Measurements from ENCODE around the gene WSCD2.

Gene WSCD2

GRCh38 chr12:108232565-108232964 is 103.5 kb downstream of the WSCD2 start:
- DNase-seq (ENCODE audit: low read depth, low spot score): no peak

GRCh38 chr12:108234158-108234557 is 105.1 kb downstream of the WSCD2 start:
- no peak for DNase-seq (ENCODE audit: low read depth, low spot score)

- no peak for DNase-seq (ENCODE audit: low read depth, low spot score)
These were observed 106.3 kb downstream of the WSCD2 start for GRCh38 chr12:108235197-108235984.

GRCh38 chr12:108235985-108236263 is 106.8 kb downstream of the WSCD2 start:
- DNase-seq (ENCODE audit: low read depth, low spot score): no peak

GRCh38 chr12:108236366-108236765 is 107.3 kb downstream of the WSCD2 start:
- DNase-seq (ENCODE audit: low read depth, low spot score): no peak

- no peak for DNase-seq (ENCODE audit: low read depth, low spot score)
These were observed 108.2 kb downstream of the WSCD2 start for GRCh38 chr12:108237272-108237671.

- DNase-seq (ENCODE audit: low read depth, low spot score): no peak
These were observed 109.4 kb downstream of the WSCD2 start for GRCh38 chr12:108238474-108238873.

GRCh38 chr12:108239378-108239777 is 110.3 kb downstream of the WSCD2 start:
- DNase-seq (ENCODE audit: low read depth, low spot score): no peak

- no peak for DNase-seq (ENCODE audit: low read depth, low spot score)
These were observed 111.1 kb downstream of the WSCD2 start for GRCh38 chr12:108240027-108240785.

- DNase-seq (ENCODE audit: low read depth, low spot score): no peak
These were observed 111.8 kb downstream of the WSCD2 start for GRCh38 chr12:108240928-108241327.

GRCh38 chr12:108241986-108242703 is 113.1 kb downstream of the WSCD2 start:
- DNase-seq (ENCODE audit: low read depth, low spot score): no peak

GRCh38 chr12:108247130-108247529 is 118.0 kb downstream of the WSCD2 start:
- DNase-seq (ENCODE audit: low read depth, low spot score): no peak

- DNase-seq (ENCODE audit: low read depth, low spot score): no peak
These were observed 118.9 kb downstream of the WSCD2 start for GRCh38 chr12:108248011-108248410.

- DNase-seq (ENCODE audit: low read depth, low spot score): no peak
These were observed 123.4 kb downstream of the WSCD2 start for GRCh38 chr12:108252523-108252922.

GRCh38 chr12:108253540-108253939 is 124.5 kb downstream of the WSCD2 start:
- no peak for DNase-seq (ENCODE audit: low read depth, low spot score)

- DNase-seq (ENCODE audit: low read depth, low spot score): no peak
These were observed 124.9 kb downstream of the WSCD2 start for GRCh38 chr12:108254030-108254429.

GRCh38 chr12:108254517-108255251 is 125.6 kb downstream of the WSCD2 start:
- DNase-seq (ENCODE audit: low read depth, low spot score): no peak

GRCh38 chr12:108255252-108255602 is 126.1 kb downstream of the WSCD2 start:
- DNase-seq (ENCODE audit: low read depth, low spot score): no peak

GRCh38 chr12:108257004-108257403 is 127.9 kb downstream of the WSCD2 start:
- no peak for DNase-seq (ENCODE audit: low read depth, low spot score)

- DNase-seq (ENCODE audit: low read depth, low spot score): no peak
These were observed 128.6 kb downstream of the WSCD2 start for GRCh38 chr12:108257610-108258106.

GRCh38 chr12:108260039-108260438 is 131.0 kb downstream of the WSCD2 start:
- no peak for DNase-seq (ENCODE audit: low read depth, low spot score)

- DNase-seq (ENCODE audit: low read depth, low spot score): no peak
These were observed 131.9 kb downstream of the WSCD2 start for GRCh38 chr12:108260969-108261368.
